ENCODE results near the gene NPHP1.

NPHP1 gene

DNA sequence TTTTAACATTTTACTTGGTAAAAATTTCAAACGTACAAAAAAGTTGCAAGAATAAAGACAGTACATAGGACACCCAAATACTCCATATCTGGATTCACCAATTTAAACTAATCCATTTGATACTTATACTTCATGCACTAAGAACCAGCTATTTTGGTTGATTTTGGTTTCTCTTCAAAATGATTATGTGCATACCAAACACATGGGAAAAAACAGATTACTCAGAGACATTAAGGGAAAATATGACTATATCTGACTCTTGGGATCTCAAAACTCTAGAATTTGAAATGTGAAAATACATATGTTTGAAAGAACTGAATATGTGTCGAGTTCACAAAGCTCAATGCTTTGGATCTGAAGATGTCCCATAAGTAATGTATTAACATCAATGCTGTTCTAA, 73.6 kb downstream of the NPHP1 start:
- TF ChIP-seq CTCF (IDR thresholded peaks at IDR 0.05), result no peak

DNA sequence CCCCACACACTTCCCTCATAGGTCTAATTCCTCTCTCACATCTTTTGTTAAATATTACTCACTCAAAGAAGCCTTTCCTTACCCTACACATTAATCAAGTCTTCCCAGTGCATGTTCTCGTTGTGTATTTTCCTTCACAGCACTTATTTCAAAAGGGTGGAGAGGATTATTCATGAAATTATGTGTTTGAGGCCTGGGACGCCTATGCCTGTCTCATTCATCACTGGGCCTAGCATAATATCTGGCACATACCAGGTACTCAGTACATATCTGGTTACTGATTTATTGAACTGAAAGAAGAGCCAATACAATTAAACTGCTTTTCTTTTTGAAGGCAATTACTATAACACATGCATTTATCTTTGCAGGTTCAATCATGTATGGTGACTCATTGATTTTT, 74.1 kb downstream of the NPHP1 start:
- no peak for TF ChIP-seq CTCF (IDR thresholded peaks at IDR 0.05)

GRCh38 chr2:110126906-110127305, 77.9 kb downstream of the NPHP1 start:
- no peak for TF ChIP-seq CTCF (IDR thresholded peaks at IDR 0.05)

DNA sequence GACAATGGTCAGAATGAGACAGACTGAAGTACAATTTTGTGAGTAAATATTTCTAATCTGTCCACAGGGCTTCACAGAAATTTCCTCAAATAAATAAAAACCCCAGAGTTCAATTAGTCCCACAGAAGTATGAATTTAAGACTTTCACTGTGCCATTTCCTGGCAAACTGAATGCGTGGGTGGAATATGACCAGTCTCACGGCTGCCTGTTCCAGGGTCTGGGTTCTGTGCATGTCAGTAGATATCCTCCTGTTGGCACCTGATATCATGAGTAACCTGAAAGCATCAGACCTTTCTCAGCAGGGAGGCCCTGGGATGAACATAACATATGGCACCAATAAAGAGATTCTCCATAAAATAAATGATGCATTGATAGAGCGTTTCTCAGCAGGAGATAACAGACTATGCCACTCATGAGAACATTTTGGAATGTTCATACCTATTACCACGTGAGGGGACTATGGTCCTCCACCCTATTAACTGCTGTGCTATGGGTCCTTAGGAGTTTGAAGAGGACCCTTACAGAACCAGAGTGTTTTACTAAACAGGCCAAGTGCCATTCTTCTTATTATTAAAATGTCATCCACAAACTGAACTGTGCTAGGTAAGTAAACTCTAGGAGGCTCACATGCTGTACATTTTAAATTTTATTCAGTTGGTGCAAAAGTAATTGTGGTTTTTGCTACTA, 78.6 kb downstream of the NPHP1 start:
- TF ChIP-seq CTCF (IDR thresholded peaks at IDR 0.05), result no peak

- TF ChIP-seq CTCF (IDR thresholded peaks at IDR 0.05), result no peak
Measured at GRCh38 chr2:110124939-110125691, 79.7 kb downstream of the NPHP1 start.

- no peak for TF ChIP-seq CTCF (IDR thresholded peaks at IDR 0.05)
Measured at GRCh38 chr2:110124038-110124825, 80.6 kb downstream of the NPHP1 start.

DNA sequence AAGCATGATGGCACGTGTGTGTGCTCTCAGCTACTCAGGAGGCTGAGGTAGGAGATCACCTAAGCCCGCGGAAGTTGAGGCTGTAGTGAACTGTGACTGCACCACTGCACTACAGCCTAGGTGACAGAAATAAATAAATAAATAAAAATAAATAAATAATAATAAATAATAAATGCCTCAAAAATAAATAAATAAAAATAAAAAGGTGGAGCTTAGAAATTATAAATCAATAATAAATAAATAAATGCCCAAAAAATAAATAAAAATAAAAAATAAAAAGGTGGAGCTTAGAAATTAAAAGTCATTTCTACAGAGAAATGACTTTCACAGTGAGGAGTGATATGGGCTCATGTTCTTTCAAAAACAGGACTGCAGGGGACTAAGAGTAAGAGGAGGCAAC, 83.2 kb downstream of the NPHP1 start:
- TF ChIP-seq CTCF (IDR thresholded peaks at IDR 0.05), result no peak
